SK-N-SH (cell line): ENCODE measurements around the gene CTDP1.

ENCODE experiments used
- CHD2 ChIP-seq: fragments of 150-350 bp; IDR thresholded peaks from 2 replicates; pipeline ENCODE4 v1.6.1; 2018; ENCODE audit warnings: low read length; ENCODE audit not compliant: partially characterized antibody
- CTCF ChIP-seq: fragments of 200-600 bp; sonication (generic); IDR thresholded peaks from 2 replicates; pipeline ENCODE4 v1.6.1; 2017; ENCODE audit warnings: antibody characterized with exemption, mild to moderate bottlenecking, moderate library complexity
- EP300 ChIP-seq, 2 experiments: IDR thresholded peaks; 2 replicates each; pipeline versions ENCODE4 v1.4.0 to v1.6.1; 2012; ENCODE audit warnings: borderline replicate concordance in 1 of 2, low read depth in 1 of 2, low read length in 1 of 2
- EZH2phosphoT487 ChIP-seq: fragments of 200-600 bp; sonication (generic); IDR thresholded peaks from 2 replicates; pipeline ENCODE4 v1.6.1; 2017; ENCODE audit warnings: low read depth, mixed run types, mild to moderate bottlenecking, antibody characterized with exemption, moderate library complexity, borderline replicate concordance
- GABPA ChIP-seq: IDR thresholded peaks from 2 replicates; pipeline ENCODE4 v1.4.0; 2012; ENCODE audit warnings: low read depth, mild to moderate bottlenecking
- JUND ChIP-seq: IDR thresholded peaks from 2 replicates; pipeline ENCODE4 v1.4.0; 2012
- MAX ChIP-seq: IDR thresholded peaks from 2 replicates; pipeline ENCODE4 v1.4.0; 2012; ENCODE audit warnings: low read depth
- PBX3 ChIP-seq: IDR thresholded peaks from 2 replicates; pipeline ENCODE4; 2012
- POLR2AphosphoS5 ChIP-seq: IDR thresholded peaks from 2 replicates; pipeline ENCODE4 v1.6.1; 2012; ENCODE audit warnings: low read depth, low read length
- RAD21 ChIP-seq: IDR thresholded peaks from 2 replicates; pipeline ENCODE4 v1.6.1; 2012; ENCODE audit warnings: mild to moderate bottlenecking, low read length
- REST ChIP-seq: IDR thresholded peaks from 2 replicates; pipeline ENCODE4 v1.6.1; 2012; ENCODE audit warnings: mild to moderate bottlenecking, low read depth, low read length, moderate library complexity
- RXRA ChIP-seq: IDR thresholded peaks from 2 replicates; pipeline ENCODE4 v1.4.0; 2012; ENCODE audit warnings: low read depth, mild to moderate bottlenecking, borderline replicate concordance
- USF2 ChIP-seq: fragments of 150-350 bp; IDR thresholded peaks from 2 replicates; pipeline ENCODE4 v1.6.1; 2017; ENCODE audit warnings: antibody characterized with exemption, low read length, low read depth, borderline replicate concordance
- YY1 ChIP-seq: IDR thresholded peaks from 2 replicates; pipeline ENCODE4 v1.4.0; 2012; ENCODE audit warnings: low read depth, mild to moderate bottlenecking

GRCh38 chr18:79728931-79729586 is 49.5 kb downstream of the CTDP1 start:
- TF ChIP-seq CTCF (no peak), REST (no peak), RAD21 (no peak), EZH2phosphoT487 (no peak), POLR2AphosphoS5 (no peak), USF2 (no peak), JUND (no peak), GABPA (no peak), MAX (no peak), CHD2 (no peak), EP300 (IDR thresholded peaks at IDR 0.05; ENCODE audit: borderline replicate concordance in 1 of 2, low read depth in 1 of 2, low read length in 1 of 2) (no peak), RXRA (no peak), PBX3 (no peak), YY1 (no peak)
